ENCODE results near the gene PIK3R2.
A peak's percentile ranks its signal among the peaks of the same experiment; 100 is the strongest.
"Not testable (repeated sequence)": the region's sequence is repeated elsewhere in the genome, so short reads cannot be mapped to it uniquely, and the experiment has no call there.

Gene PIK3R2

GRCh38 chr19:18203863-18204393 is 51.0 kb downstream of the PIK3R2 start, which contains the start of gene RAB3A:
TSS of gene RAB3A (minus strand) at chr19:18204042. CDS start at chr19:18202740, 1,302 bp downstream.
- peak; percentile 100 for DNase-seq (ENCODE audit: low spot score)

- DNase-seq (ENCODE audit: low spot score), result peak; percentile 67
These were observed 51.6 kb downstream of the PIK3R2 start for GRCh38 chr19:18204394-18205199.

GRCh38 chr19:18205200-18205892 is 52.4 kb downstream of the PIK3R2 start:
- DNase-seq (ENCODE audit: low spot score), result peak; percentile 69

GRCh38 chr19:18206018-18206417 is 53.1 kb downstream of the PIK3R2 start:
- DNase-seq (ENCODE audit: low spot score), result no peak

- no peak for DNase-seq (ENCODE audit: low spot score)
These were observed 55.4 kb downstream of the PIK3R2 start for GRCh38 chr19:18208098-18208951.

GRCh38 chr19:18209912-18210311 is 56.9 kb downstream of the PIK3R2 start:
- DNase-seq (ENCODE audit: low spot score), result not testable (repeated sequence)

- DNase-seq (ENCODE audit: low spot score), result no peak
These were observed 58.7 kb downstream of the PIK3R2 start for GRCh38 chr19:18211683-18212082.

- DNase-seq (ENCODE audit: low spot score), result no peak
These were observed 61.9 kb downstream of the PIK3R2 start for GRCh38 chr19:18214779-18215433.

- no peak for DNase-seq (ENCODE audit: low spot score)
These were observed 63.8 kb downstream of the PIK3R2 start for GRCh38 chr19:18216789-18217188.

GRCh38 chr19:18218159-18218558 is 65.2 kb downstream of the PIK3R2 start:
- DNase-seq (ENCODE audit: low spot score), result no peak

GRCh38 chr19:18218600-18218999 is 65.6 kb downstream of the PIK3R2 start:
- DNase-seq (ENCODE audit: low spot score), result no peak

Data from kidney capillary endothelial cell (primary cell).